Measurements from ENCODE around the gene LENG8.

DNA sequence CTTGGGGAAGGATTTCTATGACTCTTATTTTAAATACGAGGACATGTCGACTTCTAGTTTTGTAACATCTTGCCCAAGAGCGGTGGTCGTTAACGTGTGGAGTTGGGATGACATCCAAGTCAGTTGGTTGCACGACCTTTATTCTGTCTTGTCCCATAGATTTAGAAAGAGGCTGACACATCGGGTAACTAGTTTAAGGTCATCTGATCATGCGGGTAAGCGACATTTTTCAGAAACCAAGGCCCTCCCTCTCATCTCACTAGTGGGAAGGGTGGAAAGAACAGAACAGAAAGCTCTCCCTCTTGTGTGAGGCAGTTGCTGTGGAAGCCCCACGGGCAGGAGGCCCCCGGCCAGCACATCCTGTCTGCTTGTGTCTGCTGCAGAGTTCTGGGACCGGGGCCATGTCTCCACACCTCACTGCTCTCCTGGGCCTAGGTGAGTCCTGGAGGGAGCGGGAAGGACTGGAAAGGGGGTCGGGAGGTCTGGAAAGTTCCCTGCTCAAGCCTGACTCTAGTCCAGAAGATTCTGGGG lies 53.6 kb downstream of the LENG8 start, which contains the start of gene LAIR2:
- TF ChIP-seq, protein P1, sequence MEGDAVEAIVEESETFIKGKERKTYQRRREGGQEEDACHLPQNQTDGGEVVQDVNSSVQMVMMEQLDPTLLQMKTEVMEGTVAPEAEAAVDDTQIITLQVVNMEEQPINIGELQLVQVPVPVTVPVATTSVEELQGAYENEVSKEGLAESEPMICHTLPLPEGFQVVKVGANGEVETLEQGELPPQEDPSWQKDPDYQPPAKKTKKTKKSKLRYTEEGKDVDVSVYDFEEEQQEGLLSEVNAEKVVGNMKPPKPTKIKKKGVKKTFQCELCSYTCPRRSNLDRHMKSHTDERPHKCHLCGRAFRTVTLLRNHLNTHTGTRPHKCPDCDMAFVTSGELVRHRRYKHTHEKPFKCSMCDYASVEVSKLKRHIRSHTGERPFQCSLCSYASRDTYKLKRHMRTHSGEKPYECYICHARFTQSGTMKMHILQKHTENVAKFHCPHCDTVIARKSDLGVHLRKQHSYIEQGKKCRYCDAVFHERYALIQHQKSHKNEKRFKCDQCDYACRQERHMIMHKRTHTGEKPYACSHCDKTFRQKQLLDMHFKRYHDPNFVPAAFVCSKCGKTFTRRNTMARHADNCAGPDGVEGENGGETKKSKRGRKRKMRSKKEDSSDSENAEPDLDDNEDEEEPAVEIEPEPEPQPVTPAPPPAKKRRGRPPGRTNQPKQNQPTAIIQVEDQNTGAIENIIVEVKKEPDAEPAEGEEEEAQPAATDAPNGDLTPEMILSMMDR (conservative IDR thresholded peaks at IDR 0.05; ENCODE audit: low read length) = no peak
- TF ChIP-seq EZH2phosphoT487 (IDR thresholded peaks at IDR 0.05; ENCODE audit: borderline replicate concordance, low read depth, low read length) = no peak

Data from OCI-LY7 (cell line).